IMR-90 (cell line): ENCODE results near the gene TRAPPC3. TPM values are rescaled to one million over a fixed set of nuclear protein-coding genes. Genes with fewer than 3 reads are reported as not detected.
A peak's percentile ranks its signal among the peaks of the same experiment; 100 is the strongest.

Experiments
- ATAC-seq: fragments of 200-7000 bp; cut with Tn5 transposase; 2 replicates; pipeline ENCODE4 v1.9.1; 2020; ENCODE audit warnings: low read depth, mild to moderate bottlenecking, moderate library complexity
- BruUV-seq: library from RNA; stranded (reverse); fragments of 400-500 nt; replicated peaks from 2 replicates; lab custom pipeline; 2021; lab: Mats Ljungman, UMichigan
- CTCF ChIA-PET: fragments of 300-600 bp; formaldehyde crosslinking; extraction: SDS; loops from one replicate; lab custom pipeline; 2021; ENCODE audit warnings: antibody characterized with exemption; lab: Yijun Ruan, JAX
- POLR2A ChIA-PET: fragments of 300-600 bp; sonication (Branson Sonifier 250); formaldehyde crosslinking; loops from one replicate; lab custom pipeline; 2022; ENCODE audit warnings: antibody characterized with exemption; ENCODE audit not compliant: unreplicated experiment; lab: Charles Lee
- DNase-seq: peaks from one replicate; pipeline ENCODE4 v3.0.0; 2013
- H2AFZ ChIP-seq: replicated peaks from 2 replicates; pipeline ENCODE3; 2013; ENCODE audit warnings: low read length, mild to moderate bottlenecking; ENCODE audit not compliant: poor library complexity
- H2AK5ac ChIP-seq: 2 replicates; pipeline ENCODE4 v1.6.1; 2013; ENCODE audit warnings: low read depth, low read length, inconsistent platforms
- H2AK9ac ChIP-seq: replicated peaks from 2 replicates; pipeline ENCODE3; 2013; ENCODE audit warnings: mild to moderate bottlenecking, low read depth, low read length, moderate library complexity; ENCODE audit not compliant: poor library complexity
- H2BK120ac ChIP-seq: 2 replicates; pipeline ENCODE4 v1.6.1; 2013; ENCODE audit warnings: low read depth, low read length, inconsistent platforms
- H2BK15ac ChIP-seq: 3 replicates; pipeline ENCODE4 v1.6.1; 2013; ENCODE audit warnings: low read depth, low read length, inconsistent platforms
- H2BK20ac ChIP-seq: 2 replicates; pipeline ENCODE4 v1.6.1; 2013; ENCODE audit warnings: low read depth, mild to moderate bottlenecking, inconsistent platforms, low read length, moderate library complexity
- H2BK5ac ChIP-seq: 2 replicates; pipeline ENCODE4 v1.6.1; 2013; ENCODE audit warnings: mild to moderate bottlenecking, low read depth, low read length, inconsistent platforms; ENCODE audit not compliant: poor library complexity, severe bottlenecking
- H3K14ac ChIP-seq: replicated peaks from 2 replicates; pipeline ENCODE4 v1.6.1; 2013; ENCODE audit warnings: low read depth, low read length, inconsistent platforms
- H3K18ac ChIP-seq: 2 replicates; pipeline ENCODE4 v1.6.1; 2013; ENCODE audit warnings: low read depth, low read length, control low read depth
- H3K23ac ChIP-seq: 2 replicates; pipeline ENCODE4 v1.6.1; 2013; ENCODE audit warnings: low read depth, low read length, inconsistent platforms
- H3K27ac ChIP-seq: 2 replicates; pipeline ENCODE4 v1.5.1; 2013; ENCODE audit warnings: mild to moderate bottlenecking, control low read depth, low read length; ENCODE audit not compliant: insufficient read depth
- H3K27me3 ChIP-seq: 2 replicates; pipeline ENCODE4 v1.6.1; 2013; ENCODE audit warnings: low read length; ENCODE audit not compliant: control insufficient read depth, insufficient read depth
- H3K36me3 ChIP-seq: 2 replicates; pipeline ENCODE4 v1.6.1; 2013; ENCODE audit warnings: low read length, mixed read lengths; ENCODE audit not compliant: control insufficient read depth, insufficient read depth
- H3K4ac ChIP-seq: 2 replicates; pipeline ENCODE4 v1.6.1; 2013; ENCODE audit warnings: low read depth, low read length, inconsistent platforms
- H3K4me1 ChIP-seq: 2 replicates; pipeline ENCODE4 v1.6.1; 2013; ENCODE audit warnings: low read length, mixed read lengths; ENCODE audit not compliant: control insufficient read depth, insufficient read depth
- H3K4me2 ChIP-seq: 2 replicates; pipeline ENCODE4 v1.6.1; 2013; ENCODE audit warnings: low read depth, mild to moderate bottlenecking, control low read depth, low read length, moderate library complexity
- H3K4me3 ChIP-seq: 2 replicates; pipeline ENCODE4 v1.5.1; 2013; ENCODE audit warnings: low read depth, mild to moderate bottlenecking, control low read depth, low read length, moderate library complexity; ENCODE audit not compliant: insufficient read depth
- H3K56ac ChIP-seq: 2 replicates; pipeline ENCODE4 v1.6.1; 2013; ENCODE audit warnings: low read length, inconsistent platforms; ENCODE audit not compliant: insufficient read depth; ENCODE audit errors: extremely low read depth
- H3K79me1 ChIP-seq, 2 experiments: 2 replicates each; pipeline ENCODE4 v1.6.1; 2013; ENCODE audit warnings: low read length in 2 of 2, inconsistent platforms in 1 of 2, low read depth in 1 of 2
- H3K9ac ChIP-seq: 2 replicates; pipeline ENCODE4 v1.6.1; 2013; ENCODE audit warnings: low read depth, low read length, control low read depth
- H3K9me1 ChIP-seq: 2 replicates; pipeline ENCODE4 v1.6.1; 2013; ENCODE audit warnings: low read length, inconsistent platforms; ENCODE audit not compliant: insufficient read depth
- H3K9me3 ChIP-seq: 2 replicates; pipeline ENCODE4 v1.6.1; 2013; ENCODE audit warnings: low read length; ENCODE audit not compliant: control insufficient read depth, insufficient read depth
- H4K20me1 ChIP-seq: 2 replicates; pipeline ENCODE4 v1.6.1; 2013; ENCODE audit warnings: low read length, inconsistent platforms; ENCODE audit not compliant: insufficient read depth
- H4K5ac ChIP-seq: 2 replicates; pipeline ENCODE4 v1.6.1; 2013; ENCODE audit warnings: mild to moderate bottlenecking, low read depth, low read length, control low read depth
- H4K8ac ChIP-seq, 2 experiments: 2 replicates each; pipeline ENCODE4 v1.6.1; 2013; ENCODE audit warnings: low read depth in 2 of 2, low read length in 2 of 2, control low read depth in 1 of 2, inconsistent platforms in 1 of 2
- H4K91ac ChIP-seq: 2 replicates; pipeline ENCODE4 v1.6.1; 2013; ENCODE audit warnings: low read depth, low read length, inconsistent platforms; ENCODE audit not compliant: insufficient read depth
- MXI1 ChIP-seq: IDR thresholded peaks from 2 replicates; pipeline ENCODE4 v1.6.1; 2012; ENCODE audit warnings: low read depth, mild to moderate bottlenecking, low read length, moderate library complexity, borderline replicate concordance
- RFX5 ChIP-seq: IDR thresholded peaks from 2 replicates; pipeline ENCODE4 v1.8.0; 2012; ENCODE audit warnings: low read depth, mild to moderate bottlenecking, low read length, moderate library complexity
- WGBS, 2 experiments: methylation state at CpG; one replicate each; pipeline versions ENCODE4 v1.1.5 to v1.1.7; 2013; ENCODE audit warnings: missing lambda C conversion rate in 2 of 2; ENCODE audit not compliant: insufficient read length in 1 of 2; ENCODE audit errors: extremely low coverage in 2 of 2; 5-methylcytosine and 5-hydroxymethylcytosine counted together
- dilution Hi-C: fragments of 300-500 bp; cut with HindIII; formaldehyde crosslinking; loops from one replicate; pipeline ENCODE4 v1.14.3; 2018; ENCODE audit warnings: low sequenced_read_pairs; ENCODE audit not compliant: unreplicated experiment
- in situ Hi-C: fragments of 300-500 bp; cut with MboI; formaldehyde crosslinking; loops from 3 replicates; pipeline ENCODE4 v1.14.3; 2019; ENCODE audit warnings: low sequenced_read_pairs, inconsistent platforms, mixed read lengths
- intact Hi-C: fragments of 100-400 bp; cut with micrococcal nuclease; formaldehyde crosslinking; loops from 2 replicates; pipeline ENCODE4 v1.10.0; 2022
- polyA plus RNA-seq, 3 experiments: library from polyadenylated mRNA; depleted of rRNA; stranded (reverse); fragments of >200 nt; gene quantifications; 2 replicates each; pipeline ENCODE4 v1.2.3, GENCODE V29; 2012; ENCODE audit warnings: low replicate concordance in 1 of 3
- total RNA-seq: library from RNA; depleted of rRNA; stranded (reverse); fragments of >200 nt; gene quantifications from 2 replicates; pipeline ENCODE4 v1.2.3, GENCODE V29; 2012

The TRAPPC3 gene
- total and polyA plus RNA-seq, 2 of the 4 experiments (the other 2 are of a cell fraction), result 76.0 to 77.8 TPM

- no peak overlapping the region for H2BK120ac ChIP-seq
- no peak overlapping the region for H2BK5ac ChIP-seq
- no peak overlapping the region for H3K4me3 ChIP-seq
Measured at GRCh38 chr1:36124404-36125128, 24.7 kb downstream of the TRAPPC3 start.

More at GRCh38 chr1:36124404-36125128, 24.7 kb downstream of the TRAPPC3 start:
- peaks cover 34% of the 10 kb centered on the region for H3K27me3 ChIP-seq
- H3K27ac ChIP-seq, result no peak overlapping the region
- H3K9me1 ChIP-seq, result no peaks in the 10 kb centered on the region
- CTCF ChIA-PET, result no interaction called here
- H3K14ac ChIP-seq, result no peak overlapping the region
- H3K4me2 ChIP-seq, result no peak overlapping the region
- H2BK20ac ChIP-seq, result no peak overlapping the region
- no peak overlapping the region for H3K56ac ChIP-seq
- H3K4me1 ChIP-seq, result peaks cover 5% of the 10 kb centered on the region
- H3K23ac ChIP-seq, result no peak overlapping the region; the same call in 1 of the 2 replicates
- no peaks in the 10 kb centered on the region for H3K36me3 ChIP-seq
- ATAC-seq (no peak; the same call in 1 of the 2 replicates), DNase-seq (no peak)
- no peak overlapping the region for H4K91ac ChIP-seq
- intact Hi-C loops (no loop called here), in situ Hi-C loops (loop anchor here (25.0 kb wide), 1 partner anchor 288 kb away; no protein-coding TSS in a partner anchor), dilution Hi-C loops (no loop called here)
- POLR2A ChIA-PET, result no interaction called here
- no TSS peak for BruUV-seq
- no peak overlapping the region for H2AK5ac ChIP-seq
- H2AK9ac ChIP-seq, result no peak overlapping the region
- no peak overlapping the region for H4K8ac ChIP-seq
- H3K79me1 ChIP-seq, result no peaks in the 10 kb centered on the region
- TF ChIP-seq MXI1, result no peak
- no peak for TF ChIP-seq RFX5
- no peaks in the 10 kb centered on the region for H4K20me1 ChIP-seq
- H2BK15ac ChIP-seq, result no peak overlapping the region
- no peak overlapping the region for H3K9ac ChIP-seq
- H3K9me3 ChIP-seq, result no peaks in the 10 kb centered on the region
- no peak overlapping the region for H3K4ac ChIP-seq
- H2AFZ ChIP-seq, result peak overlapping the region; percentile 43
- H3K18ac ChIP-seq, result no peak overlapping the region
- no peak overlapping the region for H4K5ac ChIP-seq
- WGBS, 2 experiments, result 10% methylated on average over 2 of the region's 42 CpGs; no CpG with 5 or more reads in 1 of the 2 experiments
